HEK293T (cell line): ENCODE measurements around the gene PAGR1.

Source experiments
- ELF4 ChIP-seq: fragments of 450-650 bp; IDR thresholded peaks from 2 replicates; pipeline ENCODE4 v1.6.1; 2017; ENCODE audit warnings: antibody characterized with exemption
- FOXA1 ChIP-seq: fragments of 450-650 bp; IDR thresholded peaks from 2 replicates; pipeline ENCODE4 v1.6.1; 2016; ENCODE audit warnings: mild to moderate bottlenecking
- FOXK2 ChIP-seq: fragments of 450-650 bp; IDR thresholded peaks from 2 replicates; pipeline ENCODE4 v1.6.1; 2016; ENCODE audit warnings: mild to moderate bottlenecking
- FOXM1 ChIP-seq: fragments of 450-650 bp; IDR thresholded peaks from 2 replicates; pipeline ENCODE4 v1.6.1; 2017; ENCODE audit warnings: mild to moderate bottlenecking, borderline replicate concordance

DNA sequence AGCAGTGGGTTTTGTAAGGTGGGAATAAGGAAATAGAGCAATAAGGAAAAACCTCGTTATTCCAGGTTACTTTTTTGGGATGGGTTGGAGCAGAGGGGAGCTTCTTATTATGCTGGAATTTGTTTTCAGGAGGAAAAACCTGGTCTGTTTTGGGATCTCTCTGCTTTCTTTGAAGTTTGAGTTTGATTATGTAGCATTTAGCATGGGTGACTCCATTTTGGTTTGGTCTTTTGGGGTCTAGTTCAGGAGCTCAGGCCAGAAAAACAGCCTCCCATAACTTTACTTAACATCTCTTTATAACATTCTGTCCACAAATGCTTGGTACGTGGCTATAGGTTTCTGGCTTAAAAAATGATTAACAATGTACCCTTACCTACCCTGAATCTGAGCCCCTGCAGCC lies 46.4 kb upstream of the PAGR1 start:
- TF ChIP-seq FOXK2 (no peak), ELF4 (no peak), FOXM1 (no peak), FOXA1 (no peak)
